Measurements from ENCODE around the gene DLG2. TPM values are rescaled to one million over a fixed set of nuclear protein-coding genes. Genes with fewer than 3 reads are reported as not detected.

The DLG2 gene
- total RNA-seq, 4 donors from 2014 or later: 7.3 to 14.1 (median 11.1) TPM

DNA sequence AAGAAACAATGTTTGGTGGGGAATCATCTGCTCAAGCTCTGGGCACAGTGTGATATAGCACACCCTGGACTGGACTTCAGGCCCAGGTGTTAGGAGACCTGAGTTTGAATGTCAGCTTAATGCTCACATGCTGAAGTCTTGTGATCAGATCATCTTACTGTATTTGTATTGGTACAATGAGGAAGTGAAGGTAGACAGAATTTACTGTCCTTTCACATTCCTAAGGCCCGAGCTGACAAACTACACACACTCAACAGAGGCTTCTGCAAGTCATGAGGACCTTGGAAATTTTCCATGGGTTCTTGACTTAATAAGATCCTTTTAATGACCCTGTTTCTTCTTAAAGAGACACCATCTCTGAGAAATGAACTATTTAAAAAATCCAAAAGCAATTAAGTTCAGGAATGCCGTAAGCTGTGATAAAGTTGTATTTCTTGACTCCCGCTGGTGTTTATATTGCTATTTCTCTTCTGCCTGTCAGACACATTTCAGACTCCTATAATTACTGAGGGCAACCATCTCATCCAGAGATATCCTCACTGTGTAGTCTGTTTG, 802.0 kb downstream of the DLG2 start:
- intact Hi-C loops (cut with DNase I): no loop called here
- no peaks in the 10 kb centered on the region for H3K9me3 ChIP-seq
- no peak overlapping the region for H3K27ac ChIP-seq (replicated peaks in 1 of 4)
- no peaks in the 10 kb centered on the region for H3K4me1 ChIP-seq
- H3K27me3 ChIP-seq: no peaks in the 10 kb centered on the region
- H3K36me3 ChIP-seq: no peaks in the 10 kb centered on the region
- 88% methylated on average over 3 of the region's 3 CpGs for WGBS
- H3K4me3 ChIP-seq: no peak overlapping the region
- no peak for DNase-seq (ENCODE audit: extremely low spot score)
- no peak for TF ChIP-seq POLR2A (IDR thresholded peaks at IDR 0.05; ENCODE audit: low read depth)
- TF ChIP-seq, protein P1, sequence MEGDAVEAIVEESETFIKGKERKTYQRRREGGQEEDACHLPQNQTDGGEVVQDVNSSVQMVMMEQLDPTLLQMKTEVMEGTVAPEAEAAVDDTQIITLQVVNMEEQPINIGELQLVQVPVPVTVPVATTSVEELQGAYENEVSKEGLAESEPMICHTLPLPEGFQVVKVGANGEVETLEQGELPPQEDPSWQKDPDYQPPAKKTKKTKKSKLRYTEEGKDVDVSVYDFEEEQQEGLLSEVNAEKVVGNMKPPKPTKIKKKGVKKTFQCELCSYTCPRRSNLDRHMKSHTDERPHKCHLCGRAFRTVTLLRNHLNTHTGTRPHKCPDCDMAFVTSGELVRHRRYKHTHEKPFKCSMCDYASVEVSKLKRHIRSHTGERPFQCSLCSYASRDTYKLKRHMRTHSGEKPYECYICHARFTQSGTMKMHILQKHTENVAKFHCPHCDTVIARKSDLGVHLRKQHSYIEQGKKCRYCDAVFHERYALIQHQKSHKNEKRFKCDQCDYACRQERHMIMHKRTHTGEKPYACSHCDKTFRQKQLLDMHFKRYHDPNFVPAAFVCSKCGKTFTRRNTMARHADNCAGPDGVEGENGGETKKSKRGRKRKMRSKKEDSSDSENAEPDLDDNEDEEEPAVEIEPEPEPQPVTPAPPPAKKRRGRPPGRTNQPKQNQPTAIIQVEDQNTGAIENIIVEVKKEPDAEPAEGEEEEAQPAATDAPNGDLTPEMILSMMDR (IDR thresholded peaks at IDR 0.05): no peak
- no peak for TF ChIP-seq POLR2AphosphoS5 (IDR thresholded peaks at IDR 0.05)

DNA sequence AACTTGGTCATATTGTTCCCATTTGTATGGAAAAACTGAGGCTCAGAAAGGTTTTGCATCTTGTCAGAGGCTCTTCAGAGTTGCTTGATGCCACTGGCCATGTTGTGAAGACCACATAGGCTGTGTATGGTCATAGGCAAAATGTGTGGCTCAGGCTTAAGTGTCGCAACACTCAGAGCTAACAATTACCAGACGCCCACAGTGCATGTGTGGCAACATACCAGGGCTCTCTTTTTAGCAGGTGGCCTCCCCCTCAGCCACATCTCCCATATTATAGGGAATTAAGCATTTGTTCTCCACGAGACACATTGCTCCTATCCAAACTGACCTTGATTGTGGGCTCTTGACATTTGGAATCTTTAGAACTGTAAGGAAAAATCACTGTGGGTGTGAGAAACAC, 802.5 kb downstream of the DLG2 start:
- no peak for DNase-seq (ENCODE audit: extremely low spot score)
- Histone ChIP-seq H3K27ac (replicated peaks in 1 of 4) (no peak overlapping the region), H3K36me3 (no peaks in the 10 kb centered on the region), H3K4me1 (no peaks in the 10 kb centered on the region), H3K4me3 (no peak overlapping the region), H3K27me3 (no peaks in the 10 kb centered on the region), H3K9me3 (no peaks in the 10 kb centered on the region)
- WGBS: 92% methylated on average over 3 of the region's 3 CpGs
- TF ChIP-seq, protein P1 (IDR thresholded peaks at IDR 0.05): no peak
- TF ChIP-seq EP300 (IDR thresholded peaks at IDR 0.05) (no peak), POLR2A (IDR thresholded peaks at IDR 0.05; ENCODE audit: low read depth) (no peak), POLR2AphosphoS5 (IDR thresholded peaks at IDR 0.05) (no peak)
- intact Hi-C loops (cut with DNase I): no loop called here

DNA sequence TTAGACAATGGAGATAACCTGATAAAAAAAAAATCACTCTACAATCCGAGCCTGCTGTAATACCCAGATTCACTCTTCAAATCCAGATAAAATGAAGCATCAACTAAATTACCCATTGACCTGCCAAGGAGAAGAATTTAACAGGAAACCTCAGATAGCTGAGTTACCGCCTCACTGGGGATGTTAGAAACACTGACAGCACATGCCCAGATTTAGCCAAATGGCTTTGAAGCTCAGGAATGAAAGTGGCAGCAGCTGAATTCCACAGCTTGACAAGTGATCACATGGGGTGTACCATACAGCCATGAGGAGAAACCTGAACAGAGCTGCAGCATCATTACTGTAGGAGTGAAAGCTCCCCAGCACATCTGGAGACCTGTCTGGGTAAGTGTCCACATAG, 807.6 kb downstream of the DLG2 start:
- no peak for DNase-seq (ENCODE audit: extremely low spot score)
- Histone ChIP-seq H3K36me3 (no peaks in the 10 kb centered on the region), H3K27me3 (no peaks in the 10 kb centered on the region), H3K4me3 (no peak overlapping the region), H3K9me3 (no peaks in the 10 kb centered on the region), H3K4me1 (peaks cover 0 to 7% (median 0%) of the 10 kb centered on the region in 4 donors), H3K27ac (replicated peaks in 1 of 4) (no peak overlapping the region)
- TF ChIP-seq POLR2AphosphoS5 (IDR thresholded peaks at IDR 0.05) (no peak), POLR2A (IDR thresholded peaks at IDR 0.05; ENCODE audit: low read depth) (no peak), EP300 (IDR thresholded peaks at IDR 0.05) (no peak)
- TF ChIP-seq, protein P1 (IDR thresholded peaks at IDR 0.05): no peak
- intact Hi-C loops (cut with DNase I): no loop called here
- 71% methylated on average over 2 of the region's 2 CpGs for WGBS

DNA sequence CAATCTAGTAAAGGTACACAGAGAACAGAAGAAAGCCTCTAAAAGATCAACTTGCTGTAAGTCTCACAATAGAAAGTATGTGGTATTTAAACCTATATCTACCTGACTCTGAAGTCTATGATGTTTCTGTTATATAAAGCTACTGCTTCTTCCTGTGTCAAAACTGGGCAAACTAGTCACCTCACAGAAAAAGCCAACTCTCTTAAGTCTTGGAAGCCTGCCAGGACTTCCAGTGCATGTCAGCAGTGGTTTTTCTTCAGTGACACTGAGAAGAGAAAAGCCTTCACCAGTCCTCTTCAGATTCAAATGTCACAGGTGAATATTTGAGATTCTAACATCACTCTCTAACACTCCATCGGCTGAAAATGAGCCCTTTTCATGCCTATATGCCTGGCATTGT, 808.0 kb downstream of the DLG2 start:
- WGBS: 75% methylated on average over 1 of the region's 1 CpG
- Histone ChIP-seq H3K9me3 (no peaks in the 10 kb centered on the region), H3K36me3 (no peaks in the 10 kb centered on the region), H3K4me1 (peaks cover 0 to 7% (median 0%) of the 10 kb centered on the region in 4 donors), H3K4me3 (no peak overlapping the region), H3K27me3 (no peaks in the 10 kb centered on the region), H3K27ac (replicated peaks in 1 of 4) (no peak overlapping the region)
- DNase-seq (ENCODE audit: extremely low spot score): no peak
- intact Hi-C loops (cut with DNase I): no loop called here
- TF ChIP-seq EP300 (IDR thresholded peaks at IDR 0.05) (no peak), POLR2A (IDR thresholded peaks at IDR 0.05; ENCODE audit: low read depth) (no peak), POLR2AphosphoS5 (IDR thresholded peaks at IDR 0.05) (no peak)
- TF ChIP-seq, protein P1 (IDR thresholded peaks at IDR 0.05): no peak

DNA sequence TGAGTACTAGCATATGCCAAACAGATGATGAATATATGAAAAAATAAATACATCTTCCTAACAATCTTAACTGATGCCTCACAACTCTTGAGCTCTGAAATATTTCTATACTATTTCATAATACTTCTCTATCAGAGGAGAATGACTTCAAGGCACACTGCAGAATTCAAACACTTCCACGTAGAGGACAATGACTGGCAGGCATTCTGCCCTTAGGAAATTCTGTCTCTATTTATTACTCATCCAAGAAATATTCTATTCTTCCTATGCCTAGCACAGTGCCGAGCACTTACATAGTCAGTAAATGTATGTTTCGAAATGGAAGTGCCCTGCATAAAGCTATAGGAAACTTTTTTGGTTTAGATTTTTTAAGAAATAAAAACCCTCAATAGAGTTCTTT, 809.1 kb downstream of the DLG2 start:
- H3K4me1 ChIP-seq: peaks cover 0 to 7% (median 0%) of the 10 kb centered on the region in 4 donors
- H3K9me3 ChIP-seq: no peaks in the 10 kb centered on the region
- DNase-seq (ENCODE audit: extremely low spot score): no peak
- H3K4me3 ChIP-seq: no peak overlapping the region
- no peak overlapping the region for H3K27ac ChIP-seq (replicated peaks in 1 of 4)
- TF ChIP-seq, protein P1 (IDR thresholded peaks at IDR 0.05): no peak
- TF ChIP-seq POLR2A (IDR thresholded peaks at IDR 0.05; ENCODE audit: low read depth): no peak
- TF ChIP-seq EP300 (IDR thresholded peaks at IDR 0.05): no peak
- no peak for TF ChIP-seq POLR2AphosphoS5 (IDR thresholded peaks at IDR 0.05)
- WGBS: 62% methylated on average over 3 of the region's 3 CpGs
- intact Hi-C loops (cut with DNase I): no loop called here
- H3K27me3 ChIP-seq: no peaks in the 10 kb centered on the region
- H3K36me3 ChIP-seq: no peaks in the 10 kb centered on the region
